Measurements from ENCODE around the gene RNF181. TPM values are rescaled to one million over a fixed set of nuclear protein-coding genes. Genes with fewer than 3 reads are reported as not detected.

Gene RNF181
- total and polyA plus RNA-seq, 3 donors from 2014 or later = 119 to 189 (median 137) TPM

- peak overlapping the region; percentile 19 to 59 for H3K27ac ChIP-seq
- peak; percentile 41 for DNase-seq
- WGBS, 2 donors = 55 to 62% methylated on average over 19 of the region's 19 CpGs
- no peak overlapping the region for H3K4me3 ChIP-seq
- intact Hi-C loops (cut with DNase I; ENCODE audit: low total_unique reads) = no loop called here
- no peaks in the 10 kb centered on the region for H3K27me3 ChIP-seq
- H3K9me3 ChIP-seq = no peaks in the 10 kb centered on the region
- TF ChIP-seq CTCF (IDR thresholded peaks at IDR 0.05) (no peak), POLR2A (IDR thresholded peaks at IDR 0.05) (no peak)
- H3K4me1 ChIP-seq = peaks cover 26% of the 10 kb centered on the region
- H3K36me3 ChIP-seq (ENCODE audit: low read depth, missing control alignments) = no peaks in the 10 kb centered on the region
Observed at GRCh38 chr2:85578243-85579180, 17.0 kb upstream of the RNF181 start.

GRCh38 chr2:85579266-85579935 lies 16.1 kb upstream of the RNF181 start:
- peaks cover 32% of the 10 kb centered on the region for H3K4me1 ChIP-seq
- WGBS, 2 donors = 29 to 46% methylated on average over 6 of the region's 6 CpGs
- no peak for DNase-seq
- H3K27ac ChIP-seq = peak overlapping the region; percentile 1 to 59
- no peak overlapping the region for H3K4me3 ChIP-seq
- no peak for TF ChIP-seq POLR2A (IDR thresholded peaks at IDR 0.05)
- no peak for TF ChIP-seq CTCF (IDR thresholded peaks at IDR 0.05)
- no peaks in the 10 kb centered on the region for H3K27me3 ChIP-seq
- H3K9me3 ChIP-seq = no peaks in the 10 kb centered on the region
- no peaks in the 10 kb centered on the region for H3K36me3 ChIP-seq (ENCODE audit: low read depth, missing control alignments)
- intact Hi-C loops (cut with DNase I; ENCODE audit: low total_unique reads) = no loop called here

- no peak for DNase-seq
- WGBS, 2 donors = 64 to 82% methylated on average over 3 of the region's 3 CpGs
- intact Hi-C loops (cut with DNase I; ENCODE audit: low total_unique reads) = no loop called here
- Histone ChIP-seq H3K27me3 (no peaks in the 10 kb centered on the region), H3K9me3 (no peaks in the 10 kb centered on the region), H3K4me1 (peaks cover 40% of the 10 kb centered on the region), H3K27ac (peak overlapping the region in 1 of 2 donors; percentile 59), H3K4me3 (no peak overlapping the region), H3K36me3 (ENCODE audit: low read depth, missing control alignments) (no peaks in the 10 kb centered on the region)
- no peak for TF ChIP-seq POLR2A (IDR thresholded peaks at IDR 0.05)
- TF ChIP-seq CTCF (IDR thresholded peaks at IDR 0.05) = no peak
Observed at GRCh38 chr2:85580206-85580605, 15.3 kb upstream of the RNF181 start.

- TF ChIP-seq CTCF (IDR thresholded peaks at IDR 0.05) (no peak), POLR2A (IDR thresholded peaks at IDR 0.05) (no peak)
- DNase-seq = no peak
- Histone ChIP-seq H3K4me1 (peaks cover 44% of the 10 kb centered on the region), H3K4me3 (no peak overlapping the region), H3K9me3 (no peaks in the 10 kb centered on the region), H3K27ac (no peak overlapping the region), H3K27me3 (no peaks in the 10 kb centered on the region), H3K36me3 (ENCODE audit: low read depth, missing control alignments) (no peaks in the 10 kb centered on the region)
- 66 to 77% methylated on average over 1 of the region's 1 CpG for WGBS, 2 donors
- intact Hi-C loops (cut with DNase I; ENCODE audit: low total_unique reads) = no loop called here
Observed at GRCh38 chr2:85582492-85582891, 13.1 kb upstream of the RNF181 start.

All from testis (tissue), 3 donors.